Fibroblast of lung (primary cell): ENCODE data around the gene HMX3.

Experiments
- CTCF ChIP-seq, 2 donors: IDR thresholded peaks in 1 of 2; conservative IDR thresholded peaks in 1 of 2; 1 replicate in 1 of 2; 2 replicates in 1 of 2; pipeline ENCODE4 v1.5.1; 2011 to 2012; ENCODE audit warnings: low read length in 2 of 2, control low read depth in 1 of 2, inconsistent platforms in 1 of 2, low read depth in 1 of 2, mild to moderate bottlenecking in 1 of 2
- EZH2 ChIP-seq: IDR thresholded peaks from 2 replicates; pipeline ENCODE4 v1.5.1; 2012; ENCODE audit warnings: low read length, control low read depth, mild to moderate bottlenecking; ENCODE audit errors: missing control alignments

- TF ChIP-seq CTCF (conservative IDR thresholded peaks at IDR 0.05 in 1 of 2, IDR thresholded peaks at IDR 0.05 in 1 of 2; ENCODE audit: low read depth in 1 of 2, low read length in 2 of 2), result no peak
- TF ChIP-seq EZH2, result no peak
These were observed 48.0 kb upstream of the HMX3 start for GRCh38 chr10:123087786-123088185.
